A673 (cell line): ENCODE measurements around the gene PRR35.

ENCODE experiments used
- EZH2 ChIP-seq: fragments of 200-600 bp; sonication (generic); IDR thresholded peaks from 2 replicates; pipeline ENCODE4 v1.6.1; 2017; ENCODE audit warnings: borderline replicate concordance, low read depth, mild to moderate bottlenecking, mixed read lengths, antibody characterized with exemption, low read length; ENCODE audit not compliant: poor library complexity, severe bottlenecking
- TF ChIP-seq, protein P1 (sequence below): fragments of 300-800, 200-600 bp; sonication (generic); conservative IDR thresholded peaks from 2 replicates; pipeline ENCODE4 v1.5.1; 2017; ENCODE audit warnings: low read depth, mild to moderate bottlenecking, antibody characterized with exemption, low read length, moderate library complexity, mixed read lengths

GRCh38 chr16:525123-525519 is 35.1 kb upstream of the PRR35 start:
- TF ChIP-seq, protein P1, sequence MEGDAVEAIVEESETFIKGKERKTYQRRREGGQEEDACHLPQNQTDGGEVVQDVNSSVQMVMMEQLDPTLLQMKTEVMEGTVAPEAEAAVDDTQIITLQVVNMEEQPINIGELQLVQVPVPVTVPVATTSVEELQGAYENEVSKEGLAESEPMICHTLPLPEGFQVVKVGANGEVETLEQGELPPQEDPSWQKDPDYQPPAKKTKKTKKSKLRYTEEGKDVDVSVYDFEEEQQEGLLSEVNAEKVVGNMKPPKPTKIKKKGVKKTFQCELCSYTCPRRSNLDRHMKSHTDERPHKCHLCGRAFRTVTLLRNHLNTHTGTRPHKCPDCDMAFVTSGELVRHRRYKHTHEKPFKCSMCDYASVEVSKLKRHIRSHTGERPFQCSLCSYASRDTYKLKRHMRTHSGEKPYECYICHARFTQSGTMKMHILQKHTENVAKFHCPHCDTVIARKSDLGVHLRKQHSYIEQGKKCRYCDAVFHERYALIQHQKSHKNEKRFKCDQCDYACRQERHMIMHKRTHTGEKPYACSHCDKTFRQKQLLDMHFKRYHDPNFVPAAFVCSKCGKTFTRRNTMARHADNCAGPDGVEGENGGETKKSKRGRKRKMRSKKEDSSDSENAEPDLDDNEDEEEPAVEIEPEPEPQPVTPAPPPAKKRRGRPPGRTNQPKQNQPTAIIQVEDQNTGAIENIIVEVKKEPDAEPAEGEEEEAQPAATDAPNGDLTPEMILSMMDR: no peak
- no peak for TF ChIP-seq EZH2
